ENCODE results near the gene RNF128.
"Not testable (repeated sequence)": the region's sequence is repeated elsewhere in the genome, so short reads cannot be mapped to it uniquely, and the experiment has no call there.

Gene RNF128

GRCh38 chrX:106748377-106748776 is 21.9 kb downstream of the RNF128 start:
- no peak overlapping the region for H3K27ac ChIP-seq (ENCODE audit: low read depth, low read length)
- H3K36me3 ChIP-seq (ENCODE audit: insufficient read depth, low read length), result no peaks in the 10 kb centered on the region
- H3K9ac ChIP-seq (ENCODE audit: low read length), result no peak overlapping the region
- peaks cover 8% of the 10 kb centered on the region in 2 donors for H3K27me3 ChIP-seq (ENCODE audit: control insufficient read depth in 1 of 2, insufficient read depth in 2 of 2, low read length in 2 of 2)
- H3K9me3 ChIP-seq (ENCODE audit: low read length), result peaks cover 9% of the 10 kb centered on the region
- H3K4me1 ChIP-seq (ENCODE audit: insufficient read depth, low read length), result no peaks in the 10 kb centered on the region
- H3K4me3 ChIP-seq (ENCODE audit: low read depth in 1 of 2, low read length in 2 of 2), result no peak overlapping the region

GRCh38 chrX:106751407-106751806 is 24.9 kb downstream of the RNF128 start:
- no peak overlapping the region for H3K4me3 ChIP-seq (ENCODE audit: low read depth in 1 of 2, low read length in 2 of 2)
- H3K36me3 ChIP-seq (ENCODE audit: insufficient read depth, low read length), result no peaks in the 10 kb centered on the region
- peaks cover 9% of the 10 kb centered on the region for H3K9me3 ChIP-seq (ENCODE audit: low read length)
- H3K27ac ChIP-seq (ENCODE audit: low read depth, low read length), result no peak overlapping the region
- no peaks in the 10 kb centered on the region for H3K4me1 ChIP-seq (ENCODE audit: insufficient read depth, low read length)
- no peak overlapping the region for H3K9ac ChIP-seq (ENCODE audit: low read length)
- peaks cover 8% of the 10 kb centered on the region in 2 donors for H3K27me3 ChIP-seq (ENCODE audit: control insufficient read depth in 1 of 2, insufficient read depth in 2 of 2, low read length in 2 of 2)

- Histone ChIP-seq H3K27ac (ENCODE audit: low read depth, low read length) (no peak overlapping the region), H3K27me3 (ENCODE audit: control insufficient read depth in 1 of 2, insufficient read depth in 2 of 2, low read length in 2 of 2) (peaks cover 8% of the 10 kb centered on the region in 2 donors), H3K36me3 (ENCODE audit: insufficient read depth, low read length) (no peaks in the 10 kb centered on the region), H3K4me3 (ENCODE audit: low read depth in 1 of 2, low read length in 2 of 2) (no peak overlapping the region), H3K9ac (ENCODE audit: low read length) (no peak overlapping the region), H3K9me3 (ENCODE audit: low read length) (peaks cover 9% of the 10 kb centered on the region), H3K4me1 (ENCODE audit: insufficient read depth, low read length) (no peaks in the 10 kb centered on the region)
Measured at GRCh38 chrX:106752101-106752678, 25.7 kb downstream of the RNF128 start.

- not testable (repeated sequence) for H3K27me3 ChIP-seq (ENCODE audit: control insufficient read depth in 1 of 2, insufficient read depth in 2 of 2, low read length in 2 of 2); H3K27ac ChIP-seq (ENCODE audit: low read depth, low read length); H3K9me3 ChIP-seq (ENCODE audit: low read length); H3K4me1 ChIP-seq (ENCODE audit: insufficient read depth, low read length); H3K9ac ChIP-seq (ENCODE audit: low read length); H3K4me3 ChIP-seq (ENCODE audit: low read depth in 1 of 2, low read length in 2 of 2); H3K36me3 ChIP-seq (ENCODE audit: insufficient read depth, low read length)
Measured at GRCh38 chrX:106769288-106769687, 42.8 kb downstream of the RNF128 start.

GRCh38 chrX:106774981-106775380 is 48.5 kb downstream of the RNF128 start:
- H3K4me1 ChIP-seq (ENCODE audit: insufficient read depth, low read length), result no peaks in the 10 kb centered on the region
- no peaks in the 10 kb centered on the region for H3K27me3 ChIP-seq (ENCODE audit: control insufficient read depth in 1 of 2, insufficient read depth in 2 of 2, low read length in 2 of 2)
- H3K9me3 ChIP-seq (ENCODE audit: low read length), result no peaks in the 10 kb centered on the region
- no peak overlapping the region for H3K9ac ChIP-seq (ENCODE audit: low read length)
- H3K4me3 ChIP-seq (ENCODE audit: low read depth in 1 of 2, low read length in 2 of 2), result no peak overlapping the region
- H3K27ac ChIP-seq (ENCODE audit: low read depth, low read length), result no peak overlapping the region
- no peaks in the 10 kb centered on the region for H3K36me3 ChIP-seq (ENCODE audit: insufficient read depth, low read length)

- no peak overlapping the region for H3K27ac ChIP-seq (ENCODE audit: low read depth, low read length)
Measured at GRCh38 chrX:106780264-106780663, 53.8 kb downstream of the RNF128 start.

GRCh38 chrX:106780664-106781377 is 54.3 kb downstream of the RNF128 start:
- H3K36me3 ChIP-seq (ENCODE audit: insufficient read depth, low read length), result no peaks in the 10 kb centered on the region
- H3K4me3 ChIP-seq (ENCODE audit: low read depth in 1 of 2, low read length in 2 of 2), result no peak overlapping the region
- H3K27ac ChIP-seq (ENCODE audit: low read depth, low read length), result no peak overlapping the region
- H3K9me3 ChIP-seq (ENCODE audit: low read length), result no peaks in the 10 kb centered on the region
- H3K4me1 ChIP-seq (ENCODE audit: insufficient read depth, low read length), result no peaks in the 10 kb centered on the region
- no peak overlapping the region for H3K9ac ChIP-seq (ENCODE audit: low read length)
- H3K27me3 ChIP-seq (ENCODE audit: control insufficient read depth in 1 of 2, insufficient read depth in 2 of 2, low read length in 2 of 2), result no peaks in the 10 kb centered on the region

More at GRCh38 chrX:106780264-106780663, 53.8 kb downstream of the RNF128 start:
- no peaks in the 10 kb centered on the region for H3K27me3 ChIP-seq (ENCODE audit: control insufficient read depth in 1 of 2, insufficient read depth in 2 of 2, low read length in 2 of 2)
- no peak overlapping the region for H3K4me3 ChIP-seq (ENCODE audit: low read depth in 1 of 2, low read length in 2 of 2)
- no peaks in the 10 kb centered on the region for H3K36me3 ChIP-seq (ENCODE audit: insufficient read depth, low read length)
- H3K9me3 ChIP-seq (ENCODE audit: low read length), result no peaks in the 10 kb centered on the region
- no peaks in the 10 kb centered on the region for H3K4me1 ChIP-seq (ENCODE audit: insufficient read depth, low read length)
- no peak overlapping the region for H3K9ac ChIP-seq (ENCODE audit: low read length)

GRCh38 chrX:106783716-106784115 is 57.2 kb downstream of the RNF128 start:
- Histone ChIP-seq H3K27me3 (ENCODE audit: control insufficient read depth in 1 of 2, insufficient read depth in 2 of 2, low read length in 2 of 2) (no peaks in the 10 kb centered on the region), H3K4me1 (ENCODE audit: insufficient read depth, low read length) (no peaks in the 10 kb centered on the region), H3K36me3 (ENCODE audit: insufficient read depth, low read length) (no peaks in the 10 kb centered on the region), H3K4me3 (ENCODE audit: low read depth in 1 of 2, low read length in 2 of 2) (no peak overlapping the region), H3K27ac (ENCODE audit: low read depth, low read length) (no peak overlapping the region), H3K9ac (ENCODE audit: low read length) (no peak overlapping the region), H3K9me3 (ENCODE audit: low read length) (no peaks in the 10 kb centered on the region)

GRCh38 chrX:106791495-106791894 is 65.0 kb downstream of the RNF128 start:
- no peak overlapping the region for H3K4me3 ChIP-seq (ENCODE audit: low read depth in 1 of 2, low read length in 2 of 2)
- H3K4me1 ChIP-seq (ENCODE audit: insufficient read depth, low read length), result no peaks in the 10 kb centered on the region
- no peaks in the 10 kb centered on the region for H3K27me3 ChIP-seq (ENCODE audit: control insufficient read depth in 1 of 2, insufficient read depth in 2 of 2, low read length in 2 of 2)
- no peaks in the 10 kb centered on the region for H3K9me3 ChIP-seq (ENCODE audit: low read length)
- no peak overlapping the region for H3K9ac ChIP-seq (ENCODE audit: low read length)
- no peak overlapping the region for H3K27ac ChIP-seq (ENCODE audit: low read depth, low read length)
- no peaks in the 10 kb centered on the region for H3K36me3 ChIP-seq (ENCODE audit: insufficient read depth, low read length)

GRCh38 chrX:106802063-106802387 is 75.5 kb downstream of the RNF128 start:
- Histone ChIP-seq H3K9me3 (ENCODE audit: low read length) (no peaks in the 10 kb centered on the region), H3K4me3 (ENCODE audit: low read depth in 1 of 2, low read length in 2 of 2) (peak overlapping the region; percentile 59 to 74), H3K27ac (ENCODE audit: low read depth, low read length) (peak overlapping the region; percentile 16), H3K9ac (ENCODE audit: low read length) (peak overlapping the region; percentile 14), H3K36me3 (ENCODE audit: insufficient read depth, low read length) (no peaks in the 10 kb centered on the region), H3K27me3 (ENCODE audit: control insufficient read depth in 1 of 2, insufficient read depth in 2 of 2, low read length in 2 of 2) (peaks cover 6 to 11% of the 10 kb centered on the region in 2 donors), H3K4me1 (ENCODE audit: insufficient read depth, low read length) (peaks cover 8% of the 10 kb centered on the region)

GRCh38 chrX:106802388-106803275 is 76.1 kb downstream of the RNF128 start, which contains the start of gene TBC1D8B:
Gene TBC1D8B (plus strand): TSS chrX:106802673. CDS start chrX:106802854, 181 bp downstream.
- Histone ChIP-seq H3K9me3 (ENCODE audit: low read length) (no peaks in the 10 kb centered on the region), H3K4me3 (ENCODE audit: low read depth in 1 of 2, low read length in 2 of 2) (peak within 1 kb of the TSS; percentile 59 to 74), H3K4me1 (ENCODE audit: insufficient read depth, low read length) (peaks cover 8% of the 10 kb centered on the region), H3K27me3 (ENCODE audit: control insufficient read depth in 1 of 2, insufficient read depth in 2 of 2, low read length in 2 of 2) (peaks cover 6 to 11% of the 10 kb centered on the region in 2 donors), H3K9ac (ENCODE audit: low read length) (peak within 1 kb of the TSS; percentile 14), H3K27ac (ENCODE audit: low read depth, low read length) (peak within 1 kb of the TSS; percentile 16), H3K36me3 (ENCODE audit: insufficient read depth, low read length) (no peaks in the 10 kb centered on the region)

All from muscle layer of colon (tissue), 2 donors.